CD4-positive, alpha-beta T cell treated with Interleukin-6 for 4 hours (primary cell): ENCODE measurements around the gene FYN.
"Not testable (repeated sequence)": the region's sequence is repeated elsewhere in the genome, so short reads cannot be mapped to it uniquely, and the experiment has no call there.

Source experiments
- DNase-seq: peaks from one replicate; pipeline ENCODE4 v3.0.0-alpha.2; 2020; ENCODE audit warnings: mixed read lengths

FYN gene

DNA sequence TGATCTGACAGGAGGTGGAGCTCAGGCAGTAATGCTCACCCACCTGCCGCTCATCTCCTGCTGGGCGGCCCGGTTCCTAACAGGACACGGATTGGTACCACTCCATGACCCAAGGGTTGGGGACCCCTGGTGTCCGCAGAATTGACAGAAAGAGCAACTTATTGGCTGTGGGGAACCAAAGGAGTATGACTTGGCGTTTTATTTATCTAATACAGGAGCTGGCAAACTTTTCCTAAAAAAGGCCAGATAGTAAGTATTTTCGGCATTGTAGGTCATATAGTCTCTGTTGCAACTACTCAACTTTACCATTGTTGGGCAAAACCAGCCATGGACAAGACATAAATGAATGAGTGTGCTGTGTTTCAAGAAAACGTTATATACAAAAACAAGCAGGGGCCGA, 223.2 kb downstream of the FYN start:
- no peak for DNase-seq

DNA sequence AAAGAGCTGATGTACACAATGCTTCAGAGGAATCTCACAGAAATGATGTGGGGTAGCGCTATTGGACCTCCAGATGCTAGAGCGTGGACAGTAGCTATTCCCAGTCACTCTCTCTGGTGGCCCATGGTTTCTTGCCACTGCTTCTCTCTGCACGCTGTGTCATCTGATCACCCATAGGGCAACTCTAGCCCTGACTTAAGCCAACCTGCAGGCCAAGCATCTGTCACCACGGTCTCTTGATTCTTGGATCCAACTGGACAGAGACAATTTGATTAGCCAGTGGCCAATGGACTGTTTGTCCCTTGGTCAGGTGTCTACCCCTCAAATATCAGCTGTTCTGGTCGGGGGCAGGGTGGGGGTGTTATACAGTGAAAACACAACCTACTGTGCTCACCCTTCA, 225.2 kb downstream of the FYN start:
- no peak for DNase-seq

DNA sequence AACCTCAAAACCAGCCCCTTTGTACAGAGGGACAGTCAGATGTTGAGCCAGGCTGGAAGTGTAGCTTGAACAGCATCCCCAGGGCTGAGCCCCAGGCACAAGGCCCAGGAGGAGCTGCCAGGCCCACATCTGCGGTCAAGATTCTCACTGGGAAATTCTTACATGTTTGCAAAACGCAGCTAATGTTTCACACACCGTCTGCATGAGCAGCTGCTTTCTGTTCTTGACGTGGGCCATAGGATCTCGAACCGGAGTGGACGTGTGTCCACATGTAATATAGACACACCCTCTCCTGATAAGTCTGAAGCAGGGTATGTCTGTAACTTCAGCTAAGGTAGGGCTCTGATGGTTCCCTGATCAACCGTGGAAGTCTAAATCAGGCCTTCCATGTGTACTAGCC, 226.3 kb downstream of the FYN start:
- no peak for DNase-seq

DNA sequence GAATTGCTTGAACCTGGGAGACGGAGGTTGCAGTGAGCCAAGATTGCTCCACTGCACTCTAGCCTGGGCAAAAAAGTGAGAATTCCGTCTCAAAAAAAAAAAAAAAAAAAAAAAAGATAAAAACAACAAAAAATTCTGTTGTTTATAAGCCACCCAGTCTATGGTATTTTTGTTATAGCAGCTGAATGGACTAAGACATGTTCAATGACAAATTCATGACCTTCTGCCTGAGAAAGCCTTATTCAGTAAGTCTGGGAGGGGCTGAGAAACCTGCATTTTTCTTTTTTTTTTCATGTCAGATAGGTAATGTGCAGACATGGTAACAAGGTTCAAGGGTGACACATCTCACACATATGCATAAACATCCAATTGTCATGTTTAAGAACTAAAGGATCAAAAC, 227.2 kb downstream of the FYN start:
- no peak for DNase-seq

DNA sequence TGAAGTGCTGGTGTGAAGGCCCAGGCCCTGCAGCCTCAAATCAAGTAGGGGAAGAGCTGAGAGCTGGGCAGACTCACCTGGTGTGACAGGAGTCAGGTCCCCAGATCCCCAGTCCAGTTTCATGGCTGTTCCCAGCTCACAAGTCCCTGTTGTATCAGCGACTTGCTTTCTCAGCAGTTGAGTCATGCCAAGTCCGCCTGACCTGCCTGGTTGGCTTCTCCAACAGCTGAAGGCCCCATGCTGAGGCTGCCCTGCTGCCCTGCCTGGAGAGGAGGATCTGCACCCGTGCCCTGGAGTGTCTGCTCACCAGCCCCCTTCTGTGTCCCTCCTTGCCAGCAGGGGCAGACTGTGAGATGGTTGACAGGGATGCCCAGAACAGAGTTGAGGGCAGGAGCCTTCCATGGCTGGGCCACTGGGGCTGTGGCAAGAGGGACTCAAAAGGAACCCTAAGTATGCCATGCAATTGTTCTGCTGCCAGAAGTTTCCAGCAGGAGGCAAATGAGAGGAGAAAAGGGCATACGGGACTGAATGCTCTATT, 228.3 kb downstream of the FYN start:
- DNase-seq: no peak

DNA sequence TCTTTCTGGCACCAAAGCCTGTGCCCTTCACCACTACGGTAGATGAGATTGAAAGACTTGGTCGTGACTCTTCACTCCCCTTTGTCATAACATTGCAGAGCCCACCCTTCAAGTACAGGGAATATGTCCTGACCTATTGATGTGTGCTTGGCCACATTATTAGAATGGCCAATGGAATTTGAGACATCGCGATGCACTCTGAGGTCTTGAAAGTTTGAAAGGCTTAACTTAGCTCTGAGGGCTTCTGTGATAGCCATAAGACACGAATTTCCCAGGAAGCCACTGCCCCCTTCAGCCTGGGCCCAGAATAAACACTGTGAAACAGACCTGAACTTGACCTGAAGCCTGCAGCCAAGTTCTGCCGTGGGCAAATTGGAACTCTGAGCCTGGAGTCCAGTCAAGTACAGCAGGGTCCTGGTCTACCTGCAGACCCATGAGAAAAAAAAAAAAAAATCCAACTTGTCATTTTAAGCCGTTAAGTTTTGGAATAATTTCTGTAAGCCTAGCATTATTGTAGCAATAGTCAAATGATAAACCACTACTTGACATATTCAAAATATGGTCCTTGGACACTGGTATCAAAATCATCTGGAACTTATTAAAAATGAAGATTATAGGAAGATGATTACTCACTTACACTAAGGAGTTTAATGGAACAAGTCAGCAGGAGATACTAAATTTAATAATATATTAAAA, 230.6 kb downstream of the FYN start:
- DNase-seq: peak; percentile 38

DNA sequence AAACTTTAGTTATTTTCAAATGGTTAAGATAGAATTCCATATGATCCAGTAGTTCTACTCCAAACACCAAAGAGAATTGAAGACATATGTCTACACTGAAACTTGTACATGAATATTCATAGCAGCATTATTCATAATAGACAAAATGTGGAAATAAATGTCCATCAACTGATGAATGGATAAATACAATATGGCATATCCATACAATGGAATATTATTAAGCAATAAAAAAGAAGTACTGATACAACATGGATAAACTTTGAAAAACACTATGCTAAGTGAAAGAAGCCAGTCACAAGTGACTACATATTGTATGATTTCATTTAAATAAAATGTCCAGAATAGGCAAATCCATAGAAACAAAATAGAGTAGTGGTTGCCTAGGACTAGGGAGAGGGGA, 234.0 kb downstream of the FYN start:
- DNase-seq: no peak

DNA sequence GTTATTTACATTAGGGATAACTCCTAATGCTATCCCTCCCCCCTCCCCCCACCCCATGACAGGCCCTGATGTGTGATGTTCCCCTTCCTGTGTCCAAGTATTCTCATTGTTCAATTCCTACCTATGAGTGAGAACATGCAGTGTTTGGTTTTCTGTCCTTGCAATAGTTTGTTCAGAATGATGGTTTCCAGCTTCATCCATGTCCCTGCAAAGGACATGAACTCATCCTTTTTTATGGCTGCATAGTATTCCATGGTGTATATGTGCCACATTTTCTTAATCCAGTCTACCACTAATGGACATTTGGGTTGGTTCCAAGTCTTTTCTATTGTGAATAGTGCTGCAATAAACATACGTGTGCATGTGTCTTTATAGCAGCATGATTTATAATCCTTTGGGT, 238.3 kb downstream of the FYN start:
- DNase-seq: not testable (repeated sequence)

DNA sequence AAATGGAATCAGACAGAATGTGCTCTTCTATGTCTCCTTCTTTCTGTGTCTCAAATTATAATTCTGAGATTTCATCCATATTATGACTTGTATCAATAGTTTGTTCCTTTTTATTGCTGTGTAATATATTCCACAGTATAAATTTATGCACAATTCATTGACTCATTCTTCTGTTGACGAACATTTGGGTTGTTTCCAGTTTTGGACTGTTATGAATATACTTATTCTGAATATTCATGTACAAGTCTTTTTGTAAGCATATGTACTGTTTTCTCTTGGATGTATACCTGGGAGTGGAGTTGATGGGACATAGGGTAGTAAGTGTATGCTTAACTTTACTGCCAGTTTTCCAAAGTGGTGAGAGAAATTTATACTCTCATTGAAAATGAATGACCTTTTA, 239.4 kb downstream of the FYN start:
- DNase-seq: no peak

DNA sequence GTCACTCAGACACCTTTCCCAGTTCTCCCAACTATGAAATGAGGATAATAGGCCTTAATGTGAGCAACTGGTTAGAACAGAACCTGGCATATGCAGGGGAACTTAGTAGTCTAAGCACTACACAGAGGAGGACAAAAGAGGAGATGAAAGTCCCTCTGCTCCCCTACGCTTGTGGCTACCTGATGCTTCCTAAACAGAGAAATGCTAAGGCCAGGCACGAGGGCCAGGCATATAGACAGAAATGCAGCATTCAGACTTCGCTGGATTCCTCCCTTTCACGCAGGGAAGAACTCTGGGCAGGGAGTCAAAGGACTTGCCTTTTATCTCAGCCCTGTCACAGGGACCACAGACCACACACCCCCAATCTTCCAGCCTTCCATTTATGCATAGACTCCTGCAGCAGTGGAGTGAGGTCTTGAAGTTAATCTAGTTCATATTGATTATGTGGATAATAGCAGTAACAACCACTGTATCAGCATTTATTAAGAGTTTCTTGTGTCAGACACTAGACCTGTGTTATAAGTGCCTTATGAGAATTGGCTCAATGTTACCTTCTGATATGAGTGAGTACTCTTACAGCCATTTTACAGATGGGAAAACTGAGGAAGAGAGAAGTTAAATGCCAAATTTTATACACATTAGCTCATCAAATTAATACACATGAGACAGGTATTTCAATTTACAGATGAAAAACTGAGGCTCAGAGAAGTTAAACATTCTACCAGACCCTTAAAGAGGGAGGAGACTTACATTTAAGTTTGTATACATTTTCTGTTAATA, 240.6 kb downstream of the FYN start:
- no peak for DNase-seq

DNA sequence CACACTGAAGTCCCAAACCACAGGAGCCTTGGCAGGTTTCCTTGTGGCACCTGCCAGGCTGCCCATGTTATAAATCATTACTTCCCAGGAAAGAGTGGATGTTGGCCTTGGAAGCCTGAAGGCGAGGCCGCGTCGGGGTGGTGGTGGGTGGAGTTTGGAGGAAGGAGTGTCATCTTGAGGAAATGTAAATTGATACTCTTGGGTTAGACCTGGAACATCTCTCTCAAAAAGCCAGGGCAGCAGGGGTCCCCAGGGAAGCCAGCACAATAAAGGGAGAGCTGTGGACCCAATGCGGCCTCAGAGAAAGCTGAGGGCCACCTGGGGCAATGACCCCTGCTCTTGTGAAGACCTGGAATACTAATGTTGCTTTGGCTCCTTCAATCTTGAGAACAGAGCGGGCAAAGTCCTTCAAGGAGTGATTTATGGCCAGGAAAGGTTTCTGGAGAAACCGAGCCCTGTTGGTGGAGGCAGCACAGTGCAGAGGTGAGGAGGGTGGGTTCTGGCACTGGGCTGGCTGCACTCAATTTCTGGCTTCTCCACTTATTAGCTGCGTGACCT, 241.3 kb downstream of the FYN start:
- DNase-seq: no peak

- no peak for DNase-seq
Measured at GRCh38 chr6:111631018-111631417, 242.2 kb downstream of the FYN start.

GRCh38 chr6:111628142-111628850, 245.0 kb downstream of the FYN start:
- DNase-seq: no peak

DNA sequence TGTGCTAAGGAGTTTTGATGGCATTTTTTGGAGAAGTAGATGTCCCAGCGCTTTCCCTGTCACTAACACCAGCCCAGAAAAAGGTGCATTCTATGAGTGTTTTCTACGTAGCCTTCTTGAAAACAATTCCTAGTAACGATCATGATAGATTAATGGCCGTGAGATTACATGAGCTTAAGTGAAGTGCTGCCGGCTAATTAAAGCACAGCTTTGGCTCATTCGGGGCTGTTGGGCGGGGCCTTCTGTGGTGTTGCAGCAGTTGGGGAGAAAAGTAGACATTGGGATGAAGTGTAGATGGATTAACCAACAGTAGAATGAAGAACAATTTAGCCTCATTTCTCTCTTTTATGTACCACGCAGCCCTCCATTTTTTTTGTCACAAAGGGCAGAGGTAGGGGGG, 246.8 kb downstream of the FYN start:
- DNase-seq: no peak

GRCh38 chr6:111625461-111626391, 247.5 kb downstream of the FYN start:
- DNase-seq: no peak

GRCh38 chr6:111625099-111625416, 248.2 kb downstream of the FYN start:
- no peak for DNase-seq

DNA sequence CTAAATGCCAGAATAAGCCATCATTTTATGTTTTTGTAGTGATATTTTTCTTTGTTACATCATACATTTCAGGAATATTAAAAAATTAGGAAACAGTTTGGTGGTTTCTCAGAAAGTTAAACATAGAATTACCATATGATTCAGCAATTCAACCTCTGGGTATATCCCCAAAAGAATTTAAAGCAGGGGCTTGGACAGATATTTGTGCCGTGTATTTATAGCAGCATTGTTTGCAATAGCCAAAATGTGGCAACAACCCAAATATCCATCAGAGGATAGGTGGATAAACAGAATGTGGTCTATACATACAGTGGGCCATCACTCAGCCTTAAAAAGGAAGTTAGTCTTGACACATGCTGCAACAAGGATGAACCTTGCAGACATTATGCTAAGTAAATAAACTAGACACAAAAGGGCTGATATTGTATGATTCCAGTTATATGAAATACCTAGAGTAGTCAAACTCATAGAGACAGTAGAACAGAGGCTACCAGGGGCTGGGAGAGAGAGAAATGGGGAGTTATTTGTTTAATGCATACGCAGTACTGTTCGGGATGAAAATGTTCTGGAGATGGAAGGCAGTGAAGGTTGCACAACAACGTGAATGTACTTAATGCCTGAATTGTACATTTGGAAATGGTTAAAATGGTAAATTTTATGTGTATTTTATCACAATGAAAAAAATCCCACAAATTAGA, 248.7 kb downstream of the FYN start:
- no peak for DNase-seq

DNA sequence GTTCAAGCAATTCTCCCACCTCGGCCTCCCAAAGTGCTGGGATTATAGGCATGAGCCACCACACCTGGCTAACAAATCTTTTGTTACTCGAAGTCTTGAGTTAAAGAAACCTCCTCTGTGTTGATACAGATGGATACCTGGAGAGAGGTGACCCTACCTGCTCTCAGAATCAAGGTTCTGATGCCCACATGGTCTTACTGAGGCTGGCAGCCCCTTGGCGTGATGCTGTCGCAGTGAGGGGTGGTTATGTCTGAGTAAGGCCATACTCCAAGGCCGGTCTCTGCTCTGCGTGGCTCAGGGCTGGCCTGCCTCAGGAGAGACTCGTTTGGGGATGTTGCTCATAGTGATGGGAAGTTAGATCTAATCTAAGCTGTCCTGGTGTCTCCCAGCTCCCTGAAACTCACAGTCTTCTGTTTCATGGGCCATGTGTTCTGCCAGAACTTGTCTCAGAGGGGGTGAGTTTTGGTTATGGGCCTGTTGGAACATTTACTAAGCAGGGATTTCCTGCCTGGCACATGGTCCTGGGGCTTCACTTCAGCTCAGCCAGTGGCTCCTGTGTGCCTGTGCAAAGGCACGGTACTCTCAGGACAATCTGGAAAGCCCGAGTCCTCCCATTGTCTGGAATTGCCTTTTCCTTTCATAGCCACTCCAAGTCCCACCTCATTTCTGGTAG, 250.1 kb downstream of the FYN start:
- DNase-seq: no peak

DNA sequence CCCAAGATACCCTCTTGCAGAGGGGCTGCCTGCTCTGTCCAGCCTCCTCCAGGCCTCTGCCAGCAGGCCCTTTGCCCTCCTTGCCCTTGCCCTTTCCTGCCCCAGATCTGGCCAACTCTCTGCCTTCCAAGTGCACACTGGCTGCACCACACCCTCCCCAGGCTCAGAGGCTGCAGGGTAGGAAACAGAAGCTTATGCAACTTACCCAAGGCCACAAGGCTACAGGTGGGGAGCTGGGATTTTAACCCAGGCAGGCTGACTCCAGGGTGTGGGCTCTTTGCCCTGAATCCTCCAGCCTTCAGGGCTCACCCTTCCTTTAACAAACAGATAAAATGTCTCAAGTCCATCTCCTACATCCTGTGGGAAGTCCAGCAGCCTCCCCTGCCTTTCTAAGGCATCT, 253.1 kb downstream of the FYN start:
- DNase-seq: no peak

GRCh38 chr6:111618407-111618806, 254.8 kb downstream of the FYN start:
- DNase-seq: no peak

DNA sequence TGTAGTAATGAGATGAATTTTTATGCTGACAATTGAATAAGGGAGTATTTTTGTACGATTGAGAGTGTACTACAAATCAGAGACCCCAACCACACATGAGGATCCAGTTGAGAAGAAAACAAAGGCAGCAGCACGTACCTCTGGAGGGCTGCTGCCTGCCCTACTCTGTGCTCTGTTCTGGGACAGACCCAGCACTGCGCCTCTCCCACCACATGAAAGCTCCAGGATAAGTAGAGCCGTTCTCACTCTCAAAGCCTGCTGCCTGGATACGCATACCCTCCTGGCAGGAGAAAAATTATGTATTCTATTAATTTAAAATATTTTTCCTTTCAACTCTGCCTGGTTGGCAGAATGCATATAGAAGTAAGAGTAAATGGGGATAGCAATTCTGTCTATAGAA, 256.1 kb downstream of the FYN start:
- DNase-seq: no peak
